Measurements from ENCODE around the gene DPP6.

DNA sequence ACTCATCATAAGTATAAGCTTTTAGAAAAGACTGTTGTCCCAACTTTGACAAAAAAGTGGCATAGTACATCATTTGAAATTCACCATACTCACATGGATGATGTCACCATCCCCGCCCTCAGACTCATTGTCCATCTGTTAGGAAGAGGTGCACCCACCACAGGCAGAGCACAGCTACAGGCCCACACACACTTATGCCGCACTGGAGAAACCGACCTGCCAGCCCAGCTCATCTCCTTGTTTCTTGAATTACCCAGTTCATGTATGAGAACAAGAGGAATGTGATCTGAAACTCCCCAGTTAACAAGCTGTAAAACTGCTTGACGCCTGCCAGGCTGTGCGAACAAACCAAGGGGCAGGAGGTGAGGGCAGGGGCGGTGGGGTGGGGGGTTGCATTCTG lies 312.0 kb downstream of the DPP6 start:
- no peak for TF ChIP-seq POLR2A (IDR thresholded peaks at IDR 0.05; ENCODE audit: extremely low read depth, insufficient read length)
- TF ChIP-seq, protein P1, sequence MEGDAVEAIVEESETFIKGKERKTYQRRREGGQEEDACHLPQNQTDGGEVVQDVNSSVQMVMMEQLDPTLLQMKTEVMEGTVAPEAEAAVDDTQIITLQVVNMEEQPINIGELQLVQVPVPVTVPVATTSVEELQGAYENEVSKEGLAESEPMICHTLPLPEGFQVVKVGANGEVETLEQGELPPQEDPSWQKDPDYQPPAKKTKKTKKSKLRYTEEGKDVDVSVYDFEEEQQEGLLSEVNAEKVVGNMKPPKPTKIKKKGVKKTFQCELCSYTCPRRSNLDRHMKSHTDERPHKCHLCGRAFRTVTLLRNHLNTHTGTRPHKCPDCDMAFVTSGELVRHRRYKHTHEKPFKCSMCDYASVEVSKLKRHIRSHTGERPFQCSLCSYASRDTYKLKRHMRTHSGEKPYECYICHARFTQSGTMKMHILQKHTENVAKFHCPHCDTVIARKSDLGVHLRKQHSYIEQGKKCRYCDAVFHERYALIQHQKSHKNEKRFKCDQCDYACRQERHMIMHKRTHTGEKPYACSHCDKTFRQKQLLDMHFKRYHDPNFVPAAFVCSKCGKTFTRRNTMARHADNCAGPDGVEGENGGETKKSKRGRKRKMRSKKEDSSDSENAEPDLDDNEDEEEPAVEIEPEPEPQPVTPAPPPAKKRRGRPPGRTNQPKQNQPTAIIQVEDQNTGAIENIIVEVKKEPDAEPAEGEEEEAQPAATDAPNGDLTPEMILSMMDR (IDR thresholded peaks at IDR 0.05; ENCODE audit: low read depth, low read length) = no peak
